Fibroblast of mammary gland (primary cell): ENCODE measurements around the gene NCAM2.

Experiments
- DNase-seq: peaks from one replicate; pipeline ENCODE4 v3.0.0-alpha.2; 2010; ENCODE audit warnings: low read depth
- H3K4me3 ChIP-seq: 2 replicates; pipeline ENCODE4 v1.5.1; 2011; ENCODE audit warnings: low read depth, mild to moderate bottlenecking, low read length, moderate library complexity; ENCODE audit not compliant: control insufficient read depth
- CTCF ChIP-seq: conservative IDR thresholded peaks from 2 replicates; pipeline ENCODE4 v1.5.1; 2011; ENCODE audit warnings: low read depth, low read length, inconsistent platforms; ENCODE audit not compliant: control insufficient read depth, insufficient read depth

Gene NCAM2

GRCh38 chr21:20997636-20998455 lies at the start of gene NCAM2:
Gene NCAM2, plus strand, starts transcription at chr21:20998409.
- no peak for TF ChIP-seq CTCF
- peak within 1 kb of the TSS; percentile 70 for H3K4me3 ChIP-seq
- peak; percentile 66 for DNase-seq

GRCh38 chr21:20949884-20950283 lies 48.3 kb upstream of the NCAM2 start:
- H3K4me3 ChIP-seq: no peak overlapping the region
- TF ChIP-seq CTCF: no peak
- no peak for DNase-seq

GRCh38 chr21:20965816-20966215 lies 32.4 kb upstream of the NCAM2 start:
- TF ChIP-seq CTCF: no peak
- DNase-seq: no peak
- no peak overlapping the region for H3K4me3 ChIP-seq

- DNase-seq: no peak
- no peak for TF ChIP-seq CTCF
These were observed 29.8 kb upstream of the NCAM2 start for GRCh38 chr21:20968391-20968790.

GRCh38 chr21:20970691-20971090 lies 27.5 kb upstream of the NCAM2 start:
- no peak for DNase-seq
- no peak overlapping the region for H3K4me3 ChIP-seq
- TF ChIP-seq CTCF: no peak

More at GRCh38 chr21:20968391-20968790, 29.8 kb upstream of the NCAM2 start:
- no peak overlapping the region for H3K4me3 ChIP-seq

- no peak overlapping the region for H3K4me3 ChIP-seq
- DNase-seq: peak; percentile 64
- TF ChIP-seq CTCF: peak; percentile 52
These were observed 26.8 kb upstream of the NCAM2 start for GRCh38 chr21:20971296-20971921.
